Colon (tissue), 2 donors: ENCODE measurements around the gene ARL17B.
"Not testable (repeated sequence)": the region's sequence is repeated elsewhere in the genome, so short reads cannot be mapped to it uniquely, and the experiment has no call there.

Experiments used
- FAIRE-seq: peaks from 2 replicates; lab custom pipeline; 2012; peaks lifted over from hg19 to GRCh38; lab: Jason Lieb, UNC
- donor health status: control.
- donor health status: control.

The ARL17B gene

DNA sequence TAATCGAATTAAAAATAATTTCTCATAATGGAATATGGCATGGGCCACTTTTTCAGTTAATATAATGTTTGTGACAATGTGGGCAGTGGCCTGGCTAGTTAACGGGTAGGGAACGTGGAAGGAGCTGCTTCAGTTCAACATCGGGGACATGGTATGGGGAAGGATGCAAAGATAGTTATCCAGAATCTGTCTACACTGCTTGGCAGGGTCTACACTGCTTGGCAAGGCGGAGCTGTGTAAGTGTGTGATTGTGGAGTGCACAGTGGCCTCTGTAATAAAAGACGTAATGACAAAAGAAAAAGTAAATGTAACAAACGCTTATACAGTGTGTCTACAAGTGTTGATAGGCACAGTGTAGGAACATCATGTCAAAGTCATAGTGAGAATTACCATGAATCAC is 74.0 kb downstream of the ARL17B start:
- not testable (repeated sequence) for FAIRE-seq

DNA sequence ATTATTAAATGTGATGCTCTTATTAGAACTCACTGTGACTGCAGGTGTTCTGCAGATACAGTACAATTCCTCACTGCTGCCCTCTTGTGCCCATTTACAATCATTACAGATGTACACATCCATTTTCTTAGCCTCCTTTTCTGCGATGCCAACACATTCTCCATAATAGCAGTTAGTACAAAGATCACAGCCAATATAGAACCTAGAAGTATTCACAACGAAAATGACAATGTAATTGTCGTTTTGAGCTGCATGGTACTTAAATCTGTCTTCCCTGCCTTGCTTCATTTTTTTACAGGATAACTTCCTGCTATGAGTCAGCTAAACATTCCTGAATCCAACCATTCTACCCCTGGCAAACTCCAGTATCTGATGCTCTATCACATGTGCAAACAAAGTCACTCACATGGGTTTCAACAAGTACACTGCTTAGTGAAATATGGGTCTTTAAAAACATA is 74.8 kb downstream of the ARL17B start:
- FAIRE-seq, result not testable (repeated sequence)

DNA sequence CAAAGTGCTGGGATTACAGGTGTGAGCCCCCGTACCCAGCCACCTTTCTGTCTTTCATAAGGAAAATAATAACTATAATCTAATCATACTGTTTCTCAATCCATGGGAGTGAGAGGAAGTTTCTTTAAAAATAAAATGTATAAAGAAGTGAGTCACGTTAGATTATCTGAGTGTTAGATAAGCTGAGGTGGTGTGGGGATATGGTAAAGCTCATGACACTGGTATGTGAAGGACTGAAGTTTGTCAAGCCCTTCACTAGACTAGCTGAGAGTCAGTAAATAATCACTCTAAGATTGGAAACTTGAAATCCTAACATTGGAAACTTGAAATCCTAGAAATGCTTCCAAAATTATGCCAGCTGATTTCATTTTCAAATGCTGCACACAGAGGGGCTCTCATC is 76.1 kb downstream of the ARL17B start:
- FAIRE-seq, result not testable (repeated sequence)

DNA sequence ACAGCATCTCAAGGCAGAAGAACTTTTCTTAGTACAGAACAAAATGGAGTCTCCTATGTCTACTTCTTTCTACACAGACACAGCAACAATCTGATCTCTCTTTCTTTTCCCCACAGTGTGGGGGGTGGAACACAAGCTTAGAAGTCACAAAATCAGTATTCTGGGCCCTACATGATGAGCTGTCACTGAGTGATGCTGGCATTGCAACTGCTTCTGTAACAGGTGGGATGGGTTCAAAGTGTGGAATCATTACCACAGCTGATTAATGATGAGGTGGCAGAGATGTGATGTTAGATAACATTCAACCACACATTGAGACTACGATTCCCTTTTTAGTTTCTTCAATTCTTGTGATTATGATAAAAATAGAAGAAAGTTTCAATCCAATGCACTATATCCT is 77.1 kb downstream of the ARL17B start:
- not testable (repeated sequence) for FAIRE-seq

DNA sequence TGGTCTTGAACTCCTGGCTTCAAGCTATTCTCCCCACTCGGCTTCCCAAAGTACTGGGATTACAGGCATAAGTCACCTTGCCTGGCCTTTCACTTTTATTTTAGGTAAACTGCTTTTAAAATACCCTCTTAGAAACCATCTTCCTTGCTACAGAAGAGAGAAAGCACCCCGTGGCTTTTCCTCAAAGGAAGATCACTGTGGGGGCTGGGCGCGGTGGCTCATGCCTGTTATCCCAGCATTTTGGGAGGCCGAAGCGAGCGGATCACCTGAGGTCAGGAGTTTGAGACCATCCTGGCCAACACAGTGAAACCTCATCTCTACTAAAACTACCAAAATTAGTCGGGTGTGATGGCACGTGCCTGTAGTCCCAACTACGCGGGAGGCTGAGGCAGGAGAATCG is 78.9 kb downstream of the ARL17B start:
- not testable (repeated sequence) for FAIRE-seq

DNA sequence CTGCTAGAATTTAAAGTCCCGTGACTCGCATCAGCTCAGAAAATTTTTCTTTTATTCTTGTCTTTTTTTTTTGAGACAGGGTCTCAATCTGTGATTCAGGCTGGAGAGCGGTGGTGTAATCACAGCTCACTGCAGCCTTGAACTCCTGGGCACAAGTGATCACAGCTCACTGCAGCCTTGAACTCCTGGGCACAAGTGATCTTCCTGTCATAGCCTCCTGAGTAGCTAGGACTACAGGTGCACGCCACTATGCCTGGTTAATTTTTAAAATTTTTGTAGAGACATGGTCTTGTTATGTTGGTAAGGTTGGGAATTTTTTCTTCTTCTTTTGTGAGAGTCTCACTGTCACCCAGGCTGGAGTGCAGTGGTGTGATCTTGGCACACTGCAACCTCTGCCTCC is 80.2 kb downstream of the ARL17B start:
- FAIRE-seq, result not testable (repeated sequence)

DNA sequence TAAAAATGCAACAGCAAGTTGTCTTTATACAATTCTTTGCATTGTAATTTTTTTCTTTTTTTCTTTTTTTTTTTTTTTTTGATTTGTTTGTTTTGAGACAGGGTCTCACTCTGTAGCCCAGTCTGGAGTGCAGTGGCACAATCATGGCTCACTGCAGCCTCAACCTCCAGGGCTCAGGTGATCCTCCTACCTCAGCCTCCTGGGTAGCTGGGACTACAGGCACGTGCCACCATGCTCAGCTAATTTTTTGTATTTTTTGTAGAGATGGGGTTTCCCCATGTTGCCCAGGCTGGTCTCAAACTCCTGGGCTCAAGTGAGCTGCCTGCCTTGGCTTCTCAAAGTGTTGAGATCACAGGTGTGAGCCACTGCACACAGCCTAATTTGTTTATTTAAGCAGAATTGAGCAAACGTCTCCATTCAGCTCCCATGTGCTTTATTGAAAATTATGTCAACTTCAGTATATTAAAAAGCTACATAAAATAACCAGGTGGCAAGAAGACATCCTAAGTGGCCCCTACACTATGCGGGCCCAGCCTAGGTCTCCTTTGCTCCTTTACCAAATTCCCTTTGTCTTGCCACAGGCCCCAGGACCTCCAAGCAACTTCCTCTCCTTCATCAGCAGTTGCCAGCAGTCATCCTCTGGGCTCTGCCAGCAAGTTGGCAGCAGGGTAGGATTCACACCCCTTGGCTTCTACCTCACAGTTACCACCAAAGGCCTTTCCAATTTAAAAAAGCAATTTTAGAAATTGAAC is 84.7 kb downstream of the ARL17B start:
- FAIRE-seq, result not testable (repeated sequence)

DNA sequence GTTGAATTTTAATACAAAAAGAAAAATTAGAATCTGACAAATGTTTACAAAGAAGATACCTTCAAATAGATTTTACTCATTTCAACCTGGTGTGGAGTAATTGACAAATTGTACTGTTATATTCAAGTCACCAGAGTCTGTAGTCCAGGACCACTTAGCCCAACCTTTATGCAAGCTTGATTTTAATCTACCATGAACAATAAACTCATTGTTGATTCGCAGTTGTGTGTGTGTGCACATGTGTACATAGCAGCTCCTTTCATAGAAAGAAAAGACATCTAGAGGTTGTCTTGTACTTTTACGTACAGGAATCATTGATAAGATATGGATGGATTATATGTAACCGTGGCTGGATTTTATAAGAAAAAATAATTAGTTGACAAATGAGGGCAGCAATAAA is 87.3 kb downstream of the ARL17B start:
- no peak for FAIRE-seq

DNA sequence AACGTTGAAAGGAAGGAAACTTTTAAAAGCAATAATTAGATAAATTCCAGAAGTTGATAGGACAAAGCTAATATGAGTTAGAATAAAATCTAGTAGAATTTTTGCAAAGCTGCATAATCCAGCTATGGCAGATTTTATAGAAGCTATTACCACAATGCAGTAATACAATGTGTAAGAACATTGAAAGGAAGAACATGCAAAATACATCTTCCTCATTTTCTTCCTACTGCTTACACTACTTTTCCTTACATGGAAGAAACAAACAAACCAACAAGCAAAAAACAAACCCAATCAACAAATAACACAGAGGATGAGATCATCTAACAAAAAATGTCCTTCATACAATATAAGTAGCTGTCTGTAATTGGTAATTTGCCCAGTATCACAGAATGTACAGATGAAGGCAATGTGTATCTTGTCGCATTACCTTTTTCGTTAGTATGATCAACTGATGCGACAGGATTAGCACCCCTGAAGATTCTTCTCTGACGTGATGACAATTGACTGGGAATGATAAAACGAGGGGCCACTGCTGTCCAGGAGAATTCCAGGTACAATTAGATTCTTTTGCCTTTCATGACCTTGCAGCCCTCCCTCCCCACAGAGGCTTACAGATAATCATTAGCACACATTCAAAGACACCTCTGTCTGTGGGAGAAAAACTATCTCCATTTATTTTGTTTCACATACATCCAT is 87.9 kb downstream of the ARL17B start:
- FAIRE-seq, result no peak

DNA sequence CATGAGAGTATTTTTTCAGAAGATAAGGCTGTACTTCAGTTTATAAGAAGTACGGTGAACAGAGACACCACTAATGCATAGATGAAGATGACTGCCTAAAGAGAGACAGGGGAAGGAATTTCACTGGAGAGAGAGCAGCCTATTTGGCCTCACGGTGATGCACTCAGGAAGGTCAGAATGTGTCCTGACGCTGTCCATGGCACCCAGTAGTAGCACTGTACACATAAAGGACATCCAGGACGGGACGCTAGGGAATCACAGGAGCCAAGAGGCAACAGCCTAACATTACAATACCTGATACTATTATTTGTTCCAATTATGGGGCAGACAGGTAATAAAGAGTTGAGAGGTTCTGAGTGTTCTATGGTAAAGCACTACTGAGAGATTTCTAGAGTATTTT is 91.5 kb downstream of the ARL17B start:
- FAIRE-seq, result no peak

DNA sequence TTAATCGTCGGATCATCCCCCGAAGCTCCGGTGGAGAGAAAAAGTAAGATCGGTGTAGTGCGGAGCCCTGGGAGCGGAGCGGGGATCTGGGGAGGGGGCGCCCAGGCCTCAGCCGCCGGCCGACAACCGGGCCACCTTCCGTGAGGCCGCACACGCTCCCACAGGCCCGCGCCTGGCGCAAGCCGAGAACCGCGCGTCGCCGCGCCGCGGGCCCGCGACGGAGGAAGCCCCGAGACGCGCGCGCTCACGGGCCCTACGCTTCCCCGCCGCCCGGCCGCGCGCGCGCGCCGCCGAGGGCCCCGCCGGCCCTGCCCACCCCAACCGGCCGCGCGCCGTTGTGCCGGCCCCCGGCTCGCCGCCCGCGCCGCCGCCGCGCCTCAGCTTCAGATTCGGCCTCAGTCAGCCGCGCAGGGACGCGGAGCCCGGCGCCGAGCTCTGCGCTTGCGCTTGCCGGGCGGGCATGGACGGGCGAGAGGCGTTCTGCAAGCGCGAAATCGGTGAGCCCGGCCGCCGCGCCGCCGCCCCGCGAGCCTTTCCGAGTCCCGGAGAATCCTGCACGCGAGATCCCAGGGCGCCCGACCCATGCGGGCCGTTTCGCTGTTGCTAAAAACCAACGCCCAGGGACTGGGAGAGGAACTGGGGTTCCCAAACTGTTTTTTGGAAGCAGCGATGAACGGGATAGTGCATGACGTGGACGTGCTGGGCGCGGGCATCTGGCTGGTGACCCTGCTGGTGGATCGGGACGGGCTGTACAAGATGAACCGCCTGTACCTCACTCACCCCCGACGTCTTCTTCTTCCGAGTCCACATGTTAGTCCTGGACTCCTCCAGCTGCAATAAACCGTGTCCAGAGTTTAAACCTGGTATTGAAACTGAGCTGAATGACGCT is 94.7 kb downstream of the ARL17B start:
- FAIRE-seq, result no peak

DNA sequence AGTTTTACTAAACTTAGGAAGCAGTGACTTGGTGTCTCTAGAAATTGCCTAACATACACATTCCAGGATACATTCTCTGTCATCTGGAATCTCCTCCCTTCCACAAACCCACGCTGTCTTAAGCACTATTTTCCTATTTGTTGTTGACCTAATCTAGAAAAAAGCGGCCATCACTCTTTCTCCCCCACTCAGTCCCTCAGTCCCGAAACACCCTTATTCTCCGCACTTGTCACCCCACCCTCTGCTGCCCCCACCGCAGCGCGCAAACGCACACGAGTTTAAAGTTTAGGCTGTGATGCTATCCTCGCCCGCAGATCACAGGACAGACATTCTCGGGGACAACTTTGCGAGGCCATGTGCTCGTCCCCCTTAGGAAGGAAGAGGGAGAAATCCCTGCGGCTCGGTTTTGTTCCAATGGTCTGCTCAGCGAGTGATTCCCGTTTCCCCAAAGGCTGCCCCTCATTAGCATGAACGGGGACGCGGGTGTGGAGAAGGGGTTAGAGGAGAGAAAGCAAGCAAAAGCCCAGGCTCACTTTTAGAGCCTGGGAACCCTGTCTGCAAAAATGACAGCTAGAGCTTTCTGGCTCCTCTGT is 95.4 kb downstream of the ARL17B start:
- FAIRE-seq, result not testable (repeated sequence)

DNA sequence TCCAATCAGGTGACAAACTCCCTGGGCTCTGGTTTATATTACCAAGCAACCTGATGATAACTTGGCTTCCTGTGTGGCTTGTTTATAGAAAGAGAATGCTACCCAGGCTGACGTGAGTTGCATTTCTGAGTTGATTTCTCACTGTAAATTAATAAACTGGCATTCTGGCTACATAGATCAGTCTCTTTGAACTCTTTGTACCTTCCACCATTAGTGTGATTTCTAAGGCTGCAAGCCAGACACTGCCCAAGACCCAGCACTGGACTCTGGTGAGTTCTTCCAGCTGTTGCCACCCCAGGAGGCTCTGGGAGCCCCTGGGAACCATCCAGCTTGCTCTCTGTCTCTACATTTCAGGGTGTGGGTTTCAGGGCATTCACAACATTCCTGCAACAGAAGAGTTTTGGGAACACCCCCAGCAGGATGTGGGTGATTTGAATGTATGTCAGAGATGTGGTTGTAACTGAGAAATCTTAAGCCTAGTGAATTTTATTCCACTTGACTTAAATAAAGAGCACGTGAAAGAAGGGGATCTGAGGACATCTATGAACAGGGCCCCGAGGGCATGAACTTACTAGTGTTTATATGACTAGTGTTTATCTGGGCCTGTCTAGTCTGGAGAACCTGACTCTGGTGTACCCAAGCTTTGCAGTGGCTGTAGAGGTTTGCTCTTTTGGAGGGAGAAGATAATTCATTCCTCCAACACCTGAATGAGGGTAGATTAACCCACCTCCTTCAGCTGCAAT is 96.9 kb downstream of the ARL17B start:
- FAIRE-seq, result no peak

DNA sequence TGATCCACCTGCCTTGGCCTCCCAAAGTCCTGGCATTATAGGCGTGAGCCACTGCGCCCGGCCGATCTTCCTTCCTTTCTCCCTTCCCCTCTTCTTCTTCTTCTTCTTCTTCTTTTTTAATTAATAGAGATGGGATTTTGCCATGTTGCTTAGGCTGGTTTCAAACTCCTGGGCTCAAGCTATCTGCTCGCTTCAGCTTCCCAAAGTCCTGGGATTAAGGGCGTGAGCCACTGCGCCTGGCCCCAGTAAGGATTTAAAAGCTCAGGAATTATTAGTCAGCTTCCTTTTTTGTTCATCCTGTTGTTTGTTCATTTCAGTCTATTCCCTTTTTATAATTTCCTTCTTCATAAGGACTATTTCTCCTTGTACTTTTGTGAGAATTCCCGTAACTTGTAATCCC is 99.3 kb downstream of the ARL17B start:
- FAIRE-seq, result no peak

DNA sequence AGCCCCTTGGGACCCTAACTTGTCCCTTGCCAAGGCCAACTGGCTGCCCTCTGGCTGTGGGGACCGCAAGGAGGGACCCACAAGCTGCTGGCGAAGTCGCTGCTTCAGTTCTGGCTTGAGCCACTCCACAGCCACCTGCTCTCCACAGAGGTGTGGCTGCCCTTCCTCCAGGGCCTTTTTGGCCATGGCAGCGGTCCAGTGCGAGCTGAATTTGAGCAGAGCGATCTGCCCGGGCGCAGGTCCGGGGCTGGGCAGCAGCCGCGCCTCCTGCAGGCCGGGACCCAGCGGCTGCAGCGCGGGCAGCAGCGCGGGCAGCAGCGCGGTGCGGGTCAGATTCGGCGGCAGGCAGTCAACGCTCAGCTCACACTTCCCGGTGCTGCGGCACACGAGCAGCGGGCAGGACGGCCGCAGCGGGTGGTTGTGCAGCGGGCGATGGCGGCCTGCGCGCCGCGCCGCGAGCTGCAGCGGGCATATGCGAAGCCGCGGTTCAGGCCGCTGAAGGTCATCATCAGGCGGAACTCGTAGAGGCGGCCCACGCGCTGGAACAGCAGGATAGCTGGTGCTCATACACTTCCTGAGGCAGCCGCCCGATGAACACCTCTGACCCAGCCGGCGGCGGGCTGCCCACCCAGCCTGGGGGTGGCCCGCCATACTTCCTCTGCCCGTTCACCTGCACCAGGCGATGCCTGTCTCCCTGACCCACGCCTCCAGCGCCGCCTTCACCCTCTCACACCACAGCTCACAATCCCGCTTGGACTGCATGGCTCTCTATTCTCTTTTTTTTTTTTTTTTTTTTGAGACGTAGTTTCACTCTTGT is 101.5 kb downstream of the ARL17B start:
- not testable (repeated sequence) for FAIRE-seq

DNA sequence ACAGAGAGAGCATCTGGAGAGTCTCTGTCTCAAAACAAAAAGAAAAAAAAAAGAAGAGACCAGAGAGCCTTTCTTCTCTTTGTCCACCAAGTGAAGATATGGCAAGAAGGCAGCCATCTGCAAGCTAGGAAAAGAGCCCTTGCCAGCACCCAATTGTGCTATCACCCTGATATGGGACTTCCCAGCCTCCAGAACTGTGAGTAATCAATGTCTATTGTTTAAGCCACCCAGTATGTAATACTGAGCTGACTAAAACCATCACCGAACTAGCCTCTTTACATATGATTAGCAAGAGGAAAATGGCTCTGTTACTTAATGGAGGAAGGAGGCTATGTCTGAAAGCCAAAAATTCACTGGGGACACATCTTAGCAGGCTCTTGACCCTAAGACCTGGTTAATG is 105.2 kb downstream of the ARL17B start:
- not testable (repeated sequence) for FAIRE-seq

DNA sequence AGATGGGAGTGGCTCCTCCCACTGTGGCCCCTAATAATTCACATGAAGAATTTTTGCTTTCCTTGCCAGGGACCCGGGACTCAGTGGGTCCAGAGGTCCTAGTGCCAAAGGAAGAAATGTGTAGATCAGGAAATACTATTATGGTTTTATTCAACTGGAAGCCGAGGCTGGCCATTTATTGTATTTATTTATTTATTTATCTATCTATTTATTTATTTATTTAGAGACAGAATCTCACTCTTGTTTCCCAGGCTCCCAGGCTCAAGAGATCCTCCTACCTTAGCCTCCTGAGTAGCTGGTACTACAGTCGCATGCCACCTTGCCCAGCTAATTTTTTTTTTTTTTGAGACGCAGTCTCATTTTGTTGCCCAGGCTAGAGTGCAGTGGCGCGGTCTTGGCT is 107.4 kb downstream of the ARL17B start:
- FAIRE-seq, result not testable (repeated sequence)

DNA sequence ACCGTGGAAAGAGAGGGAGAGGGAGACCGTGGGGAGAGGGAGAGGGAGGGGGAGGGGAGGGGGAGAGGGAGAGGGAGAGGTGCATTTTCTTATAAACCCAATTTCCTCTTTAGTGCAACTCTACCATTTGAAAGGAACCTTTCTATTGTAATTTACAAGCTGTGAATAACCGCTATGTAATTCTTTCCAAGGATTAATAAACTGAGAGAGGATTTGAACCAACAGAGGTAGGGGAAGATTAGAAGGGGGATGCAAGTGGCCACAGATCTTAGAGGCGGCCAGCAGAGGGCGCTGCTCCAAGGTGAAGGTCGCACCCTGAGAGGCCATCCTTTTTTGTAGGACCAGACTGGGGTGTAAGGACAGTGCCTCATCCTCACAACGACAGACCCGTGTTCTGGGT is 107.8 kb downstream of the ARL17B start:
- FAIRE-seq, result not testable (repeated sequence)

DNA sequence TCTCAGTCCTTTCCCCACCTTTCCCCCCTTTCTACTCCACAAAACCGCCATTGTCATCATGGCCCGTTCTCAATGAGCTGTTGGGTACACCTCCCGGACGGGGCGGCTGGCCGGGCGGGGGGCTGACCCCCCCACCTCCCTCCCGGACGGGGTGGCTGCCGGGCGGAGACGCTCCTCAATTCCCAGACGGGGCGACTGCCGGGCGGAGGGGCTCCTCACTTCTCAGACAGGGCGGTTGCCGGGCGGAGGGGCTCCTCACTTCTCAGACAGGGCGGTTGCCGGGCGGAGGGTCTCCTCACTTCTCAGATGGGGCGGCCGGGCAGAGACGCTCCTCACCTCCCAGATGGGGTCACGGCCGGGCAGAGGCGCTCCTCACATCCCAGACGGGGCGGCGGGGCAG is 108.8 kb downstream of the ARL17B start:
- not testable (repeated sequence) for FAIRE-seq

DNA sequence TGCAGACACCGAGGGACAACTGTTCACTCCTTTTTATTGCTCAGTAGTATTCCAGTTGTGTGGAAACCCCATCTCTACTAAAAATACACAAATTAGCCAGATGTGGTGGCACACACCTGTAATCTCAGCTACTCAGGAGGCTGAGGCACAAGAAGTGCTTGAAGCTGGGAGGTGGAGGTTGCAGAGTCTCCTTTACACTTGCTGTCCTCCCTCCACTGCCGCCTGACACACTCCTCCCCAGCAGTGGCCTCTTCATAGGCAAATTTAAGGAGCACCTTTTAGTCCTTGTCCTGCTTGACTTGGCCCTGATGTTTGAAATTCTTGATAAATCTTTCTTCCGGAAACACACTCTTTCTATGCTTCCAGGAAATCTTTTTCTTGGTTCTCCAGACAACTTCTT is 112.4 kb downstream of the ARL17B start:
- not testable (repeated sequence) for FAIRE-seq
